BE2C (cell line): Measurements from ENCODE around the gene ENOX1.

Source experiments
- DNase-seq: peaks from one replicate; pipeline ENCODE4 v3.0.0-alpha.2; 2020
- H3K27me3 ChIP-seq: fragments of 250-450 bp; sonication (Bioruptor Pico); 2 replicates; pipeline ENCODE4 v1.5.1; 2020; ENCODE audit warnings: mild to moderate bottlenecking
- H3K36me3 ChIP-seq: fragments of 250-450 bp; sonication (Bioruptor Pico); 2 replicates; pipeline ENCODE4 v1.5.1; 2020; ENCODE audit warnings: mild to moderate bottlenecking
- H3K4me1 ChIP-seq: fragments of 250-450 bp; sonication (Bioruptor Pico); 2 replicates; pipeline ENCODE4 v1.5.1; 2020
- H3K4me3 ChIP-seq: 2 replicates; pipeline ENCODE4 v1.5.1; 2011; ENCODE audit warnings: low read depth, low read length
- H3K9me3 ChIP-seq: fragments of 250-450 bp; sonication (Bioruptor Pico); 2 replicates; pipeline ENCODE4 v1.5.1; 2020
- CTCF ChIP-seq: IDR thresholded peaks from 2 replicates; pipeline ENCODE4 v1.5.1; 2012; ENCODE audit warnings: mild to moderate bottlenecking, low read depth, low read length

Gene ENOX1

GRCh38 chr13:43265028-43265427 lies 521.7 kb downstream of the ENOX1 start:
- Histone ChIP-seq H3K4me1 (no peaks in the 10 kb centered on the region; the same call in 1 of the 2 replicates), H3K4me3 (no peak overlapping the region), H3K9me3 (no peaks in the 10 kb centered on the region), H3K36me3 (no peaks in the 10 kb centered on the region), H3K27me3 (no peaks in the 10 kb centered on the region)
- DNase-seq = no peak
- no peak for TF ChIP-seq CTCF

GRCh38 chr13:43264458-43264857 lies 522.3 kb downstream of the ENOX1 start:
- Histone ChIP-seq H3K27me3 (no peaks in the 10 kb centered on the region), H3K4me3 (no peak overlapping the region), H3K36me3 (no peaks in the 10 kb centered on the region), H3K9me3 (no peaks in the 10 kb centered on the region), H3K4me1 (no peaks in the 10 kb centered on the region; the same call in 1 of the 2 replicates)
- DNase-seq = no peak
- no peak for TF ChIP-seq CTCF

GRCh38 chr13:43263047-43263446 lies 523.7 kb downstream of the ENOX1 start:
- TF ChIP-seq CTCF = no peak
- Histone ChIP-seq H3K4me1 (no peaks in the 10 kb centered on the region; the same call in 1 of the 2 replicates), H3K36me3 (no peaks in the 10 kb centered on the region), H3K4me3 (no peak overlapping the region), H3K27me3 (no peaks in the 10 kb centered on the region), H3K9me3 (no peaks in the 10 kb centered on the region)
- no peak for DNase-seq

GRCh38 chr13:43260999-43261398 lies 525.8 kb downstream of the ENOX1 start:
- no peak overlapping the region for H3K4me3 ChIP-seq
- no peaks in the 10 kb centered on the region; the same call in 1 of the 2 replicates for H3K4me1 ChIP-seq
- no peak for TF ChIP-seq CTCF
- no peaks in the 10 kb centered on the region for H3K27me3 ChIP-seq
- H3K36me3 ChIP-seq = no peaks in the 10 kb centered on the region
- no peaks in the 10 kb centered on the region for H3K9me3 ChIP-seq
- DNase-seq = no peak

GRCh38 chr13:43258771-43259170 lies 528.0 kb downstream of the ENOX1 start:
- H3K4me1 ChIP-seq = no peaks in the 10 kb centered on the region
- H3K4me3 ChIP-seq = no peak overlapping the region
- no peaks in the 10 kb centered on the region for H3K9me3 ChIP-seq
- no peak for TF ChIP-seq CTCF
- H3K36me3 ChIP-seq = no peaks in the 10 kb centered on the region
- DNase-seq = no peak
- H3K27me3 ChIP-seq = no peaks in the 10 kb centered on the region

GRCh38 chr13:43257765-43258164 lies 529.0 kb downstream of the ENOX1 start:
- Histone ChIP-seq H3K9me3 (no peaks in the 10 kb centered on the region), H3K4me3 (no peak overlapping the region), H3K27me3 (no peaks in the 10 kb centered on the region), H3K36me3 (no peaks in the 10 kb centered on the region), H3K4me1 (no peaks in the 10 kb centered on the region)
- TF ChIP-seq CTCF = no peak
- DNase-seq = no peak
